Spleen (tissue), 11 donors: ENCODE data around the gene HRH1. TPM values are rescaled to one million over a fixed set of nuclear protein-coding genes. Genes with fewer than 3 reads are reported as not detected.
A peak's percentile ranks its signal among the peaks of the same experiment; 100 is the strongest.

ENCODE experiments used
- DNase-seq: peaks from one replicate; pipeline ENCODE4 v3.0.0-alpha.2; 2020
- H3K27ac ChIP-seq, 8 donors: fragments of 200-600 bp; sonication (generic) in 7 of 8; 1 replicate in 4 of 8; 2 replicates in 4 of 8; pipeline versions ENCODE4 v1.5.0 to v1.8.0; 2016 to 2021; ENCODE audit warnings: inconsistent platforms in 4 of 8, mild to moderate bottlenecking in 4 of 8, moderate library complexity in 1 of 8
- H3K27me3 ChIP-seq, 7 donors: fragments of 200-600 bp; sonication (generic) in 6 of 7; replicated peaks in 1 of 7; 1 replicate in 4 of 7; 2 replicates in 3 of 7; pipeline versions ENCODE4 v1.5.0 to v1.8.0; 2016 to 2021; ENCODE audit warnings: inconsistent platforms in 3 of 7, mild to moderate bottlenecking in 1 of 7
- H3K36me3 ChIP-seq, 6 donors: fragments of 200-600 bp; sonication (generic) in 5 of 6; 1 replicate in 4 of 6; 2 replicates in 2 of 6; pipeline versions ENCODE4 v1.5.0 to v1.8.0; 2016 to 2021; ENCODE audit warnings: inconsistent platforms in 2 of 6
- H3K4me1 ChIP-seq, 6 donors: fragments of 200-600 bp; sonication (generic) in 5 of 6; 1 replicate in 3 of 6; 2 replicates in 3 of 6; pipeline versions ENCODE4 v1.5.0 to v1.8.0; 2016 to 2021; ENCODE audit warnings: inconsistent platforms in 3 of 6
- H3K4me3 ChIP-seq, 8 donors: fragments of 200-600 bp; sonication (generic) in 7 of 8; 1 replicate in 4 of 8; 2 replicates in 4 of 8; pipeline versions ENCODE4 v1.5.0 to v1.8.0; 2016 to 2021; ENCODE audit warnings: inconsistent platforms in 4 of 8, mild to moderate bottlenecking in 4 of 8, moderate library complexity in 2 of 8
- H3K9me3 ChIP-seq, 8 donors: fragments of 200-600 bp; sonication (generic) in 7 of 8; 1 replicate in 4 of 8; 2 replicates in 4 of 8; pipeline versions ENCODE4 v1.5.0 to v1.8.0; 2016 to 2021; ENCODE audit warnings: inconsistent platforms in 4 of 8
- CTCF ChIP-seq, 11 experiments: fragments of 200-600 bp in 7 of 11; fragments of 450-650 bp in 4 of 11; sonication (generic) in 4 of 11; IDR thresholded peaks in 8 of 11; conservative IDR thresholded peaks in 3 of 11; 1 replicate in 7 of 11; 2 replicates in 4 of 11; pipeline versions ENCODE4 v1.4.0 to v1.8.0; 2016 to 2021; ENCODE audit warnings: antibody characterized with exemption in 11 of 11, inconsistent platforms in 4 of 11, mild to moderate bottlenecking in 1 of 11
- POLR2A ChIP-seq, 3 donors: fragments of 450-650 bp; IDR thresholded peaks; one replicate each; pipeline ENCODE4 v1.5.1; 2017; ENCODE audit warnings: antibody characterized with exemption in 3 of 3, mild to moderate bottlenecking in 1 of 3
- POLR2AphosphoS5 ChIP-seq, 3 donors: sonication (generic); formaldehyde crosslinking; IDR thresholded peaks; one replicate each; pipeline ENCODE4 v1.5.1; 2017; ENCODE audit warnings: antibody characterized with exemption in 3 of 3
- WGBS, 5 donors: extraction: QIAGEN DNeasy Blood & Tissue Kit in 3 of 5; methylation state at CpG; one replicate each; pipeline versions ENCODE4 v1.1.5 to v1.1.7; 2013 to 2018; 5-methylcytosine and 5-hydroxymethylcytosine counted together
- intact Hi-C: fragments of 100-400 bp; cut with DNase I; formaldehyde crosslinking; loops from one replicate; pipeline ENCODE4 v1.15.0; 2023; ENCODE audit warnings: low total_unique reads
- polyA plus RNA-seq, 3 donors: library from polyadenylated mRNA; stranded (reverse); fragments of 200-250 nt; gene quantifications; one replicate each; pipeline ENCODE4 v1.2.1, GENCODE V29; 2013
- total RNA-seq, 7 donors: library from RNA; depleted of rRNA in 3 of 7; stranded (reverse); fragments of >200 nt in 3 of 7; fragmentation: NEBNext Ultra II Directional in 4 of 7; extraction: Animal tissue kit (Norgen Biotek cat#: 25700) in 4 of 7; gene quantifications; one replicate each; pipeline versions ENCODE4 v1.1.0 to v1.2.1, GENCODE V29; 2016 to 2021
- donor health status: healthy with polysubstance abuse.
- donor health status: DM: no; HTN: no; CAD: no; lungs with moderate emphysema.
- donor health status: DM: no; HTN: no; CAD: no.
- donor health status: Bipolar disorder and iron deficiency.
- donor health status: healthy.
- donor health status: DM: no; HTN: no; CAD: no.
- donor health status: DM: yes; HTN: yes; CAD: no.

The HRH1 gene
- total and polyA plus RNA-seq, 10 donors = 0.15 to 4.4 (median 1.8) TPM

GRCh38 chr3:11197484-11197883, 43.2 kb downstream of the HRH1 start:
- Histone ChIP-seq H3K36me3 (peaks cover 0 to 3% (median 0%) of the 10 kb centered on the region in 6 donors), H3K9me3 (peaks cover 0 to 4% (median 0%) of the 10 kb centered on the region in 8 donors), H3K4me1 (peaks cover 0 to 47% (median 14%) of the 10 kb centered on the region in 6 donors), H3K27me3 (peaks cover 0 to 8% (median 0%) of the 10 kb centered on the region in 7 donors), H3K27ac (no peak overlapping the region), H3K4me3 (no peak overlapping the region)
- no peak for DNase-seq
- WGBS, 5 donors = 54 to 86% (median 72%) methylated on average over 1 of the region's 1 CpG
- TF ChIP-seq POLR2A (IDR thresholded peaks at IDR 0.05) = no peak
- no peak for TF ChIP-seq POLR2AphosphoS5 (IDR thresholded peaks at IDR 0.05)
- no peak for TF ChIP-seq CTCF (IDR thresholded peaks at IDR 0.05 in 8 of 11, conservative IDR thresholded peaks at IDR 0.05 in 3 of 11)
- intact Hi-C loops = no loop called here

DNA sequence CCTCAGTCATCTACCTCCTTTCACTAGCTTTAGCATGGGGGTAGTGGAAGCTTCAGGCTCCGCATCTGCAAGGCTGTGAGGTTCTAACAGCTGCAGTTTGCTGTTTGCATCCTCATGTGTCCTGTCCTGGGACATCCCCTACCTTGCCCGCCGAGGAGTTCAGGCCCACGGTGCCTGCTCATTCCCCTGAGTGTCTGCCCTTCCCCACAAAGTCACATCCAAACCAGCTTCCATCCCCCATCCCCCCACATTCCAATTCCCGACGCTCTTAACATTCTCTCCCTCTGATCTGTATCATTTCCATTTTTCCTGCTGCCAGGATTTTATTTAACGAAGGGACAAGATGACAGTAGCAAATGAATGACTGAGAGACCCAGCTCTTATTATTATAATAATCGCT, 43.8 kb downstream of the HRH1 start:
- 72 to 86% (median 83%) methylated on average over 8 of the region's 8 CpGs for WGBS, 5 donors
- Histone ChIP-seq H3K36me3 (no peaks in the 10 kb centered on the region), H3K27me3 (peaks cover 0 to 8% (median 0%) of the 10 kb centered on the region in 7 donors), H3K4me1 (peaks cover 0 to 47% (median 14%) of the 10 kb centered on the region in 6 donors), H3K4me3 (no peak overlapping the region), H3K27ac (no peak overlapping the region), H3K9me3 (peaks cover 0 to 4% (median 0%) of the 10 kb centered on the region in 8 donors)
- no peak for DNase-seq
- TF ChIP-seq CTCF (IDR thresholded peaks at IDR 0.05 in 8 of 11, conservative IDR thresholded peaks at IDR 0.05 in 3 of 11) = no peak
- no peak for TF ChIP-seq POLR2A (IDR thresholded peaks at IDR 0.05)
- no peak for TF ChIP-seq POLR2AphosphoS5 (IDR thresholded peaks at IDR 0.05)
- intact Hi-C loops = no loop called here

DNA sequence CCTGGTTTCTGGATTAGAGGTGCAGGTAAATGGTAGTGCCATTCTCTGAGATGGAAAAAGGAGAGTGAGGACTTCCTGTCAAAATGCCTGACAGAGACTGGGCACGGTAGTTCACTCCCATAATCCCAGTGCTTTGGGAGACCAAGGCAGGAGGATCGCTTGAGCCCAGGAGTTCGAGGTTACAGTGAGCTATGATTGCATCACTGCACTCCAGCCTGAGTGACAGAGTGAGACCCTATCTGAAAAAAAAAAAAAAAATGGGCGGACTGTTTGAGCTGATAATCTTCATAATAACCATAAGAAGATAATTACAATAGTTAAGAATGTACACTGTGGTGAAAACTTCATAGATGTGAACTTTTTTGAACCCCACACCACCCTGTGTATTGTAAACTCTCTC, 44.2 kb downstream of the HRH1 start:
- WGBS, 5 donors = 74 to 90% (median 78%) methylated on average over 4 of the region's 4 CpGs
- TF ChIP-seq POLR2AphosphoS5 (IDR thresholded peaks at IDR 0.05) (no peak), POLR2A (IDR thresholded peaks at IDR 0.05) (no peak), CTCF (IDR thresholded peaks at IDR 0.05 in 8 of 11, conservative IDR thresholded peaks at IDR 0.05 in 3 of 11) (no peak)

GRCh38 chr3:11199902-11200845, 45.9 kb downstream of the HRH1 start:
- Histone ChIP-seq H3K9me3 (peaks cover 0 to 4% (median 0%) of the 10 kb centered on the region in 8 donors), H3K36me3 (peaks cover 0 to 6% (median 0%) of the 10 kb centered on the region in 6 donors), H3K27me3 (peaks cover 0 to 8% (median 0%) of the 10 kb centered on the region in 7 donors), H3K4me3 (no peak overlapping the region), H3K27ac (peak overlapping the region in 1 of 8 donors; percentile 37), H3K4me1 (peaks cover 0 to 44% (median 14%) of the 10 kb centered on the region in 6 donors)
- WGBS, 5 donors = 80 to 88% (median 82%) methylated on average over 5 of the region's 5 CpGs
- DNase-seq = no peak
- intact Hi-C loops = no loop called here
- TF ChIP-seq POLR2AphosphoS5 (IDR thresholded peaks at IDR 0.05) (no peak), POLR2A (IDR thresholded peaks at IDR 0.05) (no peak), CTCF (IDR thresholded peaks at IDR 0.05 in 8 of 11, conservative IDR thresholded peaks at IDR 0.05 in 3 of 11) (no peak)

More for the DNA sequence above, 44.2 kb downstream of the HRH1 start:
- no peaks in the 10 kb centered on the region for H3K36me3 ChIP-seq
- intact Hi-C loops = no loop called here
- no peak overlapping the region for H3K27ac ChIP-seq
- DNase-seq = no peak
- H3K4me1 ChIP-seq = peaks cover 0 to 47% (median 14%) of the 10 kb centered on the region in 6 donors
- H3K4me3 ChIP-seq = no peak overlapping the region
- H3K9me3 ChIP-seq = peaks cover 0 to 4% (median 0%) of the 10 kb centered on the region in 8 donors
- H3K27me3 ChIP-seq = peaks cover 0 to 8% (median 0%) of the 10 kb centered on the region in 7 donors
